SKM-1 treated with dmso at 0.1 percent for 144 hours (cell line): ENCODE data around the gene ZNF697.
"Not testable (repeated sequence)": the region's sequence is repeated elsewhere in the genome, so short reads cannot be mapped to it uniquely, and the experiment has no call there.

Experiments
- DNase-seq: peaks from one replicate; lab custom pipeline; 2025; ENCODE audit not compliant: unreplicated experiment; lab: John Stamatoyannopoulos, UW

Gene ZNF697

GRCh38 chr1:119647734-119648619 lies at the start of gene ZNF697:
ZNF697 (minus strand) TSS chr1:119648266; CDS start chr1:119626100, 22,166 bp downstream.
- peak; percentile 80 for DNase-seq

GRCh38 chr1:119697598-119697997 lies 49.5 kb upstream of the ZNF697 start:
- no peak for DNase-seq

DNA sequence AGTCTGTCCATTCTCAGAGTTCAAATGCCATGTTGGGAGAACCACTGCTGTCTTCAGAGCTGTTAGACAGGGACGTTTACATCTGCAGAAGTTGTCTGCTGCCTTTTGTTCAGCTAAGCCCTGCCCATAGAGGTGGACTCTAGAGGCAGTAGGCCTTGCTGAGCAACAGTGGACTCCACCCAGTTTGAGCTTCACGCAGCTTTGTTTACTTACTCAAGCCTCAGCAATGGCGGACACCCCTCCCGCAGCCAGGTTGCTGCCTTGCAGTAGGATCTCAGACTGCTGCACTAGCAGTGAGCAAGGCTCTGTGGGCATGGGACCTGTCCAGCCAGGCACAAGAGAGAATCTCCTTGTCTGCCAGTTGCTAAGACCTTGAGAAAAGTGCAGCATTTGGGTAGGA lies 48.8 kb upstream of the ZNF697 start:
- not testable (repeated sequence) for DNase-seq

GRCh38 chr1:119689511-119689910 lies 41.4 kb upstream of the ZNF697 start:
- DNase-seq, result no peak

DNA sequence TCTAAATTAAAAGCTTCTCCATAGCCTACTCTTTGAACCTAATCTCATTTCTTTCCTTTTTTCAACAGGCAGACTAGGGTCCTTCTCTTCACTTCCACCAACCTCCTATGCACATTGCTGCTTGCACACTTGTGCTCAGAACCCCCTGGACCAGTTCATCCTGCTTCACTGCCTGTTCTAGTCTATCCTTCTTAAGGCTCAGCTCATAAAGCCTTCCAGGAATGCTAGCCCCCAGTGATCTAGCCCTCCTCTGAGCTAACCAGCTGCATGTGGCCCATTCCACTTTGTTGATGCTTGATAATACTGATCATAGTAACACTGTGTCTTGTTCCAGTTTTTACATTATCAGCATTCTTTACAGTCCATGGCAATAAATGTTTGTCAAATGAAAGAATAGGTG lies 40.7 kb upstream of the ZNF697 start:
- DNase-seq, result no peak

- DNase-seq, result no peak
Observed at GRCh38 chr1:119687434-119688079, 39.5 kb upstream of the ZNF697 start.

DNA sequence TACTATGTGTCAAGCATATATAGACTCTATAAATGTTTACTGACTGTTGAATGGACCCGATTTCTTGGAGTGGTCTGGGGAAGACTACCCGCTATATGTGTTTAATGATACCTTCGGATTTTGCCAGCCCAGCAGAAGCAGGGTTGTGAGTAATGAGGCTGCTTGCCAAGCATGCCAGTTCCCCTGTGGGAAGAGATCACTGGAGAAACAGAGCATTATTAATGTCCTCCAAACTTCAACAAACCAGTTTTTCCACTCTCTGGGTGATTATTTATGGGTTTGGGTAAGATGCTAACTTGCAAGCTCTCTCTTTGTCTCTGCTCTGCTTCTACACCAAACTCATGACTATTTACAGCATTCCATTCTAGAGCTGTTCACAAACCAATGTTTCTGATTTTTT lies 38.6 kb upstream of the ZNF697 start:
- no peak for DNase-seq

GRCh38 chr1:119683893-119684292 lies 35.8 kb upstream of the ZNF697 start:
- no peak for DNase-seq

- no peak for DNase-seq
Observed at GRCh38 chr1:119682141-119682540, 34.1 kb upstream of the ZNF697 start.

- no peak for DNase-seq
Observed at GRCh38 chr1:119681560-119681959, 33.5 kb upstream of the ZNF697 start.

DNA sequence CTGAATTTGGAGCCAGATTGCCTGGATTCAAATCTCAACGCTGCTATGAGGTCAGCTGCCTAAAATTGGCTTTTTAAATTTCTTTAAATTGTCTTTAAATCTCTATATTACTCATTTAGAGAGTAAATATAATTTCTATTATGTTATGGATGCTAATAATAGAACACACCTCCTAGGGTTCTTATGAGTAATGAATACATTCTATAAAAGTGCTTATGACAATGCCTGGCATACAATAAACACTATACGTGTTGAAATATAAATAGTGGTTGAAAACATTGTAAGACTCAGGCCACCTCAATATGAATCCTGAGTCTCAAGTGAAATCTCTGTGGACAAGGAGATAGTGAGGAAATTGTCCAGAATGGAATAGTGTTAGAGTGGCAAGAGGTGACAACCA lies 32.7 kb upstream of the ZNF697 start:
- DNase-seq, result no peak

GRCh38 chr1:119680193-119680592 lies 32.1 kb upstream of the ZNF697 start:
- no peak for DNase-seq

GRCh38 chr1:119679223-119679622 lies 31.2 kb upstream of the ZNF697 start:
- DNase-seq, result no peak

DNA sequence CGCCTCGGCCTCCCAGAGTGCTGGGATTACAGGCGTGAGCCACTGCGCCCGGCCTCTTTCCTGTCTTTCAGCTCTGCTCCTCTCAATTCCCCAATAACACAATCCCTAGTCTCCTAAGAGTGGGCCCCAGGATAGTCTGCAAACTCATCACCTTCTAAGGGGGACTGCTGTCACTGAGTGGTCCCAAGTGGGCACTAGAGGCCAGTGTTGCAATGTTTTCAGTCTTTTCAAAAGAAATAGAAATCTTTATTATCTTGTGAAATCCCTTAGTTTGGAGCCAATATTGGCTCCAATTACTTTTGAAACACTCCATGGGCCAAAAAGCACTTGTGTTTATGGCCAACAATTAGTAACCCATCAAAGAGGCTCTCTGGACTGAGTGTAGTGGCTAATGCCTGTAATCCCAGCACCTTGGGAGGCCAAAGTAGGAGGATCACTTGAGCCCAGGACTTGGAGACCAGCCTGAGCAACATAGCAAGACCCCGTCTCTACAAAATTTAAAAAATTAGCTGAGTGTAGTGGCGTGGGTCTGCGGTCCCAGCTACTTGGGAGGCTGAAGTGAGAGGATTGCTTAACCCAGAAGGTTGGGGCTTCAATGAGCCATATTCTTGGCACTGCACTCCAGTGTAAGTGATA lies 28.6 kb upstream of the ZNF697 start:
- DNase-seq, result no peak

DNA sequence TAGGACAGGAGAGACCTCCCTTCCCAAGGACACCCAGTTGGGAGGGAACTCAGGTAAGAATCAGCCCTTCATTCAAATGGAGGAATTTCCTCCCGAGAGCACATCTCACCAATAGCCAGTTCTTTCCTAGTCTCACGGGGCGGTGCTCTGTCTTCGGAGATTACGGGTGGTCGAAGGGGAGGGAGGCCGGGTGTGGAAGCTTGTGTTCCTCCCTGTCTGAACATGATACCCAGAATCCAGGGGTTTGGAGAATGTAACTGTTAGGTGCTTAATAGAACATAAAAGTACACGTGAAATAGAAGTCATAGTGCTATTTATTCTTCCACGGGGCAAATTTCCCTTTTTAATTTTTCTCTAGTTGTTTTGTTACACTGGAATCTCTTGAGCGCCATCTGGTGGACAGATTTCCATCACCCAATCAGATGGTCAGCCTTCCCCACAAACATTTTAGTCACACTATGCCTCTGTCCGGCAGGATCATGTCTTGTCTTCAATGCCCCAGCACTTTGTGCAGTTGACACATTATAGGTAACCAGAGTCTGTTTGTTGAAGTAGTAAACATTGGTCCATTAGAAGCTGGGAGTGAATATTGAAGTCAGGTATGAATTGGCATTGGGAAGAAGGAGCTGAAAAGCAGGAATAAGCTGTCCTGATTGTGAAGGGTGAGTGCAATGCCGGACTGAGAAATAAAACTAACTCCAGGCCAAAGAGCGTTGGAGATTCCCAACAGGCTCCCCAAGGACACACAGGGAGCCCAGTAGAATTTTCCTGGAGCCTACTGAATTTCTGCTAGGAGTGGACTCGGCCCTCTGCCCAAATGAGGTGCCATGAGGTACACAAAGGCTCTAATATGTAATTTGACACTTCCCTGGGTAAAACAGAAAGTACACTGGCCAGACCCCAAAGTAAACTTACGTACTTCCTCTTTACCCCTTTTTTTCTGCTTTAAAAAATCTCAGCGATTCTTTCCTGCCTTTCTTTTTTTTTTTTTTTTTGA lies 27.6 kb upstream of the ZNF697 start:
- peak; percentile 64 for DNase-seq

- DNase-seq, result no peak
Observed at GRCh38 chr1:119674835-119675289, 26.8 kb upstream of the ZNF697 start.

- no peak for DNase-seq
Observed at GRCh38 chr1:119674111-119674526, 26.1 kb upstream of the ZNF697 start.

- no peak for DNase-seq
Observed at GRCh38 chr1:119673171-119673940, 25.3 kb upstream of the ZNF697 start.

DNA sequence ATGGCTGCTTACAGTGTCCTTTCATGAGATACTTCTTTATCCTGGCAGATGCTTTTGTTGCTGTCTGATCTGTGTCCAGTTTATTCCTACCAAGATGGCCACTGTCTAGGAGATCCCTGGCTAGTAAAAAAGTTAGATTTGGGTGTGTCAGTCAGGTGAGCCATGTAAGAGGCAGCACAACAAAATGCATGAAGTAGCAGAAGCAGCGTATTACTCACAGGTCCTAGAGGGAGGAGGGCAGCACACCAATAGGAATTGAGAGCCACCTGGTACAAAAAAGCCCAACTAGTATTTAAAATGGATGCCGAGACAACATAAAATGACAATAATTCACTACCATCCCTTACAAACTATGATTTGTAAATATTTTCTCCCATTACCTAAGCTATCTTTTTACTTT lies 22.8 kb upstream of the ZNF697 start:
- DNase-seq, result no peak

DNA sequence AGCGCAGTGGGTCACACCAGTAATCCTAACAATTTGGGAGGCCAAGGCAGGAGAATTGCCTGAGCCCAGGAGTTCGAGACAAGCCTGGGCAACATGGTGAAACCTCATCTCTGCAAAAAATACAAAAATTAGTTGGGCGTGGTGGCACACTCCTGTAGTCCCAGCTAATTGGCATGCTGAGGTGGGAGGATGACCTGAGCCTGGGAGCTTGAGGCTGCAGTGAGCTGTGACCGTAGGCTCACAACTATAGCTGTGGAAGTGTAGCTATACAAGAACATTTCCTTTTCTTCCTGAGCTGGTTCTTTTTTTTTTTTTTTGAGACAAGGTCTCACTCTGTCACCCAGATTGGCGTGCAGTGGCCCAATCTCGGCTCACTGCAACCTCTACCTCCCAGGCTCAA lies 19.1 kb upstream of the ZNF697 start:
- no peak for DNase-seq
